Measurements from ENCODE around the gene RNASEH1. TPM values are rescaled to one million over a fixed set of nuclear protein-coding genes. Genes with fewer than 3 reads are reported as not detected.
A peak's percentile ranks its signal among the peaks of the same experiment; 100 is the strongest.

RNASEH1 gene
- total and polyA plus RNA-seq, 7 experiments from 2014 or later: 17.6 to 37.6 (median 23.9) TPM

DNA sequence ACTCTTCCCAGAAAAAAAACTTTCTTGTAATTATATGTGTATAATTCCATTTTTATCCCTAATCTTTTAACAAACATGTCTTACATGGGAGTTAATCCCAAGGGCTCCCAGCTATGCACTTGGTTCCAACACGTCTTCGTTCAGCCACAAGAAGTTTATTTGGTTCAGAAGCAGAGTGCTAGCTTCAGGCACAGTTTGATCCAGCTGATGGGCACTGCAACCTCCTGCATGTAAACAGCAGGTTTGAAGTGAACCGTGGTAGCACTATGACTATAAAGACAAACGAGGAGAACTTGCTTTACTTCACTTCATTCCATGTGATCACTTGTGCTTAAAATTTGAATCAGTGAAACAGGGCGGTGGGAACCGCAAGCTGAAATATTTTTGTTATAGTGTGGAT, 7.0 kb upstream of the RNASEH1 start:
- CTCF ChIA-PET: no interaction called here
- Histone ChIP-seq H3K36me3 (ENCODE audit: control insufficient read depth in 2 of 3, insufficient read depth in 3 of 3, low read length in 3 of 3) (no peaks in the 10 kb centered on the region), H3K27me3 (ENCODE audit: control insufficient read depth in 2 of 2, insufficient read depth in 2 of 2, low read length in 2 of 2) (no peaks in the 10 kb centered on the region), H3K9me3 (ENCODE audit: control insufficient read depth in 2 of 3, low read length in 3 of 3) (no peaks in the 10 kb centered on the region), H3K4me3 (ENCODE audit: low read length) (no peak overlapping the region), H3K27ac (ENCODE audit: low read depth, low read length) (no peak overlapping the region), H3K4me1 (ENCODE audit: control insufficient read depth in 2 of 2, insufficient read depth in 2 of 2, low read length in 2 of 2) (no peaks in the 10 kb centered on the region)
- intact Hi-C loops (cut with micrococcal nuclease): no loop called here
- Mint-ChIP-seq H3K36me3 (peaks cover 0 to 7% (median 0%) of the 10 kb centered on the region in 5 donors), H3K27me3 (no peaks in the 10 kb centered on the region), H3K4me3 (no peak overlapping the region), H3K9me3 (peaks cover 0 to 3% (median 0%) of the 10 kb centered on the region in 11 donors), H3K4me1 (peaks cover 0 to 6% (median 5%) of the 10 kb centered on the region in 7 donors), H3K27ac (no peak overlapping the region)
- ATAC-seq: no peak
- DNase-seq: no peak
- POLR2A ChIA-PET: interaction anchor here (0.7 to 2.9 kb wide), 3 partner anchors 9 to 152 kb away, joined by 3 to 10 read pairs (median 7); partner anchors contain the start of gene RPS7

- peaks cover 4 to 7% of the 10 kb centered on the region in 2 donors for H3K4me1 ChIP-seq (ENCODE audit: control insufficient read depth in 2 of 2, insufficient read depth in 2 of 2, low read length in 2 of 2)
- H3K27me3 ChIP-seq (ENCODE audit: control insufficient read depth in 2 of 2, insufficient read depth in 2 of 2, low read length in 2 of 2): no peaks in the 10 kb centered on the region
- CTCF ChIA-PET: no interaction called here
- Mint-ChIP-seq H3K4me3 (no peak overlapping the region), H3K27ac (peak overlapping the region in 1 of 9 donors; percentile 19), H3K27me3 (no peaks in the 10 kb centered on the region), H3K9me3 (peaks cover 0 to 3% (median 0%) of the 10 kb centered on the region in 11 donors), H3K4me1 (peaks cover 3 to 16% (median 9%) of the 10 kb centered on the region in 7 donors), H3K36me3 (peaks cover 0 to 7% (median 3%) of the 10 kb centered on the region in 5 donors)
- POLR2A ChIA-PET: interaction anchor here (1.0 to 2.9 kb wide), 4 partner anchors 11 to 46 kb away, joined by 4 to 10 read pairs (median 6); partner anchors contain the start of gene RPS7
- DNase-seq (no peak), ATAC-seq (no peak)
- H3K4me3 ChIP-seq (ENCODE audit: low read length): no peak overlapping the region
- H3K9me3 ChIP-seq (ENCODE audit: control insufficient read depth in 2 of 3, low read length in 3 of 3): no peaks in the 10 kb centered on the region
- H3K36me3 ChIP-seq (ENCODE audit: control insufficient read depth in 2 of 3, insufficient read depth in 3 of 3, low read length in 3 of 3): peaks cover 0 to under 1% (median 0%) of the 10 kb centered on the region in 3 experiments
- H3K27ac ChIP-seq (ENCODE audit: low read depth, low read length): no peak overlapping the region
- intact Hi-C loops (cut with micrococcal nuclease): no loop called here
Observed at GRCh38 chr2:3563521-3563976, 5.4 kb upstream of the RNASEH1 start.

DNA sequence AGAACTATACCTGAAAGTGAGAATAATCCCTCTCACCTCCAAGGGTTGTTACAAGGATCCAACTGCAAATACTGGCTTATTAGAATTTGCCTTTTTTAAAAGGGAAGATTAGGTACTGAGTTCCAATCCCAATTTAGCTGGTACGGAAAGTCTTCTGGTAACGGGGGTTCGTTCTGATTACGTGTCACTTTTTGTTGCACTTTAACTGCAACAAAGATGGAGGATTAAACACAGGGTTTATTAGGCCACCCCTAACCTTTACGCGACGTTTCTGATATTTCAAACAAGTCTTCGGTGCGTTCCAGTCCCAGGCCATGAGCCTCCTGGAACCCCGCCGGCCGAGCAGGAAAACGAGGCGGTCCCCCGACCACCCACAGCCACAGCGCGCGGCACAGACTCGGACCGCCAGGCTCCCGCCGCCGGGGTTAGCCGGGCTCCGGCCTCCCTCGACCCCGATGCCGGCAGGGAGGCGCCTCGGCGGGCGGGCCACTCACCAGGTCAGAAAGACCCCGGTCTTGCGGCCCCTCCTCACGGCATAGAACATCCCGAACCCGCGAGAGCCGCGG, 411 bp downstream of the RNASEH1 start:
- peak overlapping the region; percentile 86 to 93 (median 92) for H3K4me3 Mint-ChIP-seq
- Histone ChIP-seq H3K27ac (ENCODE audit: low read depth, low read length) (peak overlapping the region; percentile 98), H3K4me1 (ENCODE audit: control insufficient read depth in 2 of 2, insufficient read depth in 2 of 2, low read length in 2 of 2) (peaks cover 11 to 17% of the 10 kb centered on the region in 2 donors), H3K9me3 (ENCODE audit: control insufficient read depth in 2 of 3, low read length in 3 of 3) (no peaks in the 10 kb centered on the region), H3K27me3 (ENCODE audit: control insufficient read depth in 2 of 2, insufficient read depth in 2 of 2, low read length in 2 of 2) (no peaks in the 10 kb centered on the region), H3K4me3 (ENCODE audit: low read length) (peak overlapping the region; percentile 72), H3K36me3 (ENCODE audit: control insufficient read depth in 2 of 3, insufficient read depth in 3 of 3, low read length in 3 of 3) (peaks cover 0 to 44% (median 7%) of the 10 kb centered on the region in 3 experiments)
- no peaks in the 10 kb centered on the region for H3K9me3 Mint-ChIP-seq
- ChIA-PET CTCF (interaction anchor here (0.8 to 1.0 kb wide), 2 partner anchors 94 to 178 kb away, joined by 3 to 5 read pairs; partner anchors contain the start of gene TRAPPC12), POLR2A (interaction anchor here (0.6 to 5.4 kb wide), 10 partner anchors 12 to 196 kb away, joined by 3 to 55 read pairs (median 5); partner anchors contain the start of genes ADI1, EIPR1, RPS7 and TRAPPC12)
- H3K4me1 Mint-ChIP-seq: peaks cover 7 to 48% (median 35%) of the 10 kb centered on the region in 7 donors
- DNase-seq (no peak), ATAC-seq (peak; percentile 23)
- H3K36me3 Mint-ChIP-seq: peaks cover 0 to 20% (median 8%) of the 10 kb centered on the region in 5 donors
- peak overlapping the region; percentile 90 to 98 (median 96) for H3K27ac Mint-ChIP-seq
- H3K27me3 Mint-ChIP-seq: no peaks in the 10 kb centered on the region
- intact Hi-C loops (cut with micrococcal nuclease): loop anchor here (1.0 to 5.0 kb wide), 8 partner anchors 18 to 945 kb away; partner anchors contain the start of genes ADI1 (in 2 of the 2), EIPR1 (in 2 of the 2) and RPS7 (in 2 of the 2)

GRCh38 chr2:3553946-3554345, 4.2 kb downstream of the RNASEH1 start:
- intact Hi-C loops (cut with micrococcal nuclease): no loop called here

DNA sequence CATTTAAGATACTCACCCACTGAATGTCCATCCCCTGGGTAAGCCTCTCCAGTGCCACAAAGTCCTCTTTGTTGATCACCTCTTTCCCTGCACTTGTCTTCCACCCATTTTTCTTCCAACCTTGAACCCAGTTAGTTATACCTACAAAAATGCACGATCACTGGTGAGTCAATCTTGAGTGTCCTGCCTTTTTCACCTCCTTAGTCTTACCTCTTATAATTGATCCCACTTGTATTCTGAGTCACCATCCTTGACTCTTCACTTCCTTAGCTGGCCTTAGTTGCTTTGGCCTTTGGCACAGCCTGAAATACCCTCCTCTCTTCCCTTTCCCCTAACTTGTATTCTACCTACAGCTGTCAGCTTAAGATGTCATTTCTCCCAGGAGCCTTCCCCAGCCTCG, 10.2 kb downstream of the RNASEH1 start:
- H3K36me3 ChIP-seq (ENCODE audit: control insufficient read depth in 2 of 3, insufficient read depth in 3 of 3, low read length in 3 of 3): peaks cover 25 to 92% (median 46%) of the 10 kb centered on the region in 3 experiments
- no peak overlapping the region for H3K27ac ChIP-seq (ENCODE audit: low read depth, low read length)
- no peak for DNase-seq
- Mint-ChIP-seq H3K4me1 (peaks cover 0 to 25% (median 0%) of the 10 kb centered on the region in 7 donors), H3K4me3 (no peak overlapping the region), H3K27ac (peak overlapping the region in 1 of 9 donors; percentile 16), H3K36me3 (peaks cover 28 to 67% (median 35%) of the 10 kb centered on the region in 5 donors), H3K9me3 (no peaks in the 10 kb centered on the region), H3K27me3 (no peaks in the 10 kb centered on the region)
- no peaks in the 10 kb centered on the region for H3K4me1 ChIP-seq (ENCODE audit: control insufficient read depth in 2 of 2, insufficient read depth in 2 of 2, low read length in 2 of 2)
- ChIA-PET POLR2A (interaction anchor here (1.9 kb wide), 1 partner anchor 11 kb away, joined by 8 read pairs; the partner anchor contains the start of gene RNASEH1), CTCF (interaction anchor here (0.6 kb wide), 1 partner anchor 27 kb away, joined by 3 read pairs; no protein-coding TSS in a partner anchor)
- H3K9me3 ChIP-seq (ENCODE audit: control insufficient read depth in 2 of 3, low read length in 3 of 3): no peaks in the 10 kb centered on the region
- intact Hi-C loops (cut with micrococcal nuclease): no loop called here
- ATAC-seq: no peak
- H3K4me3 ChIP-seq (ENCODE audit: low read length): no peak overlapping the region
- no peaks in the 10 kb centered on the region for H3K27me3 ChIP-seq (ENCODE audit: control insufficient read depth in 2 of 2, insufficient read depth in 2 of 2, low read length in 2 of 2)

More at GRCh38 chr2:3553946-3554345, 4.2 kb downstream of the RNASEH1 start:
- Histone ChIP-seq H3K9me3 (ENCODE audit: control insufficient read depth in 2 of 3, low read length in 3 of 3) (no peaks in the 10 kb centered on the region), H3K4me3 (ENCODE audit: low read length) (no peak overlapping the region), H3K36me3 (ENCODE audit: control insufficient read depth in 2 of 3, insufficient read depth in 3 of 3, low read length in 3 of 3) (peaks cover 4 to 79% (median 17%) of the 10 kb centered on the region in 3 experiments), H3K27me3 (ENCODE audit: control insufficient read depth in 2 of 2, insufficient read depth in 2 of 2, low read length in 2 of 2) (no peaks in the 10 kb centered on the region), H3K27ac (ENCODE audit: low read depth, low read length) (no peak overlapping the region), H3K4me1 (ENCODE audit: control insufficient read depth in 2 of 2, insufficient read depth in 2 of 2, low read length in 2 of 2) (peaks cover 8 to 16% of the 10 kb centered on the region in 2 donors)
- DNase-seq: no peak
- CTCF ChIA-PET: no interaction called here
- H3K9me3 Mint-ChIP-seq: no peaks in the 10 kb centered on the region
- no peak overlapping the region for H3K4me3 Mint-ChIP-seq
- ATAC-seq: no peak
- peak overlapping the region in 1 of 9 donors; percentile 52 for H3K27ac Mint-ChIP-seq
- POLR2A ChIA-PET: interaction anchor here (0.7 to 1.6 kb wide), 3 partner anchors 10 to 35 kb away, joined by 3 to 6 read pairs (median 5); no protein-coding TSS in a partner anchor
- no peaks in the 10 kb centered on the region for H3K27me3 Mint-ChIP-seq
- H3K4me1 Mint-ChIP-seq: peaks cover 7 to 37% (median 30%) of the 10 kb centered on the region in 7 donors
- peaks cover 5 to 38% (median 28%) of the 10 kb centered on the region in 5 donors for H3K36me3 Mint-ChIP-seq

DNA sequence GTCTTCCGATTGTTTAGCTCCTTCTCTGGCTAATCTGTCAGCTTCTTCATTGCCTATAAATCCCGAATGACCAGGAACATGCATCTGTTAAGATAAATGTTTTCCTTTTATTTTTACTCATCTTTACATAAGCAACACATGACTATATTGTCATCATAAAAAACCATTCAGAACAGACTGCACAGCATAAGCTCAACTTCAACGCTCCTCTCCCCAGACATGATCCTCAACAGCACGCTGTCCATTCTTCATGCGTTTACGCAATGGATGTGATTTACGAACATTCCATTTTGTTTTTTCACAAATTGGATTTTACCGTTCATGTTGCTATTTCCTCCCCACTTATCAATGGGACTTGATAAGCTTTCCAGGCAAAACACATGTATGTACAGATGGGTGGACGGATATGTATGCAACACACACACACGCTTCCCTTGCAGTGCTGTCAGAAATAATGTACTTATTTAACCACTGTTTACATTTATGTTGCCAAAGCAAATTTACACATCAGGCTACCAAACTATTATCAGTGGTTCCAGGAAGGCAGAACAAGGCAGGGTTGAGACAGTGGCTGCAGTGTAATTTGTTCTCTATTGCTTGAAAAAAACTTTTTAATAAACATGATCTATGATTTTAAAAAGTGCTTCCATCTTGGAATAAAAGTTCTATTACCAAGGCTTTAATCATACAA, 12.2 kb downstream of the RNASEH1 start:
- CTCF ChIA-PET: no interaction called here
- intact Hi-C loops (cut with micrococcal nuclease): no loop called here
- Mint-ChIP-seq H3K27me3 (no peaks in the 10 kb centered on the region), H3K4me3 (no peak overlapping the region), H3K4me1 (peaks cover 0 to 23% (median 2%) of the 10 kb centered on the region in 7 donors), H3K27ac (peak overlapping the region in 1 of 9 donors; percentile 60), H3K36me3 (peaks cover 26 to 75% (median 41%) of the 10 kb centered on the region in 5 donors), H3K9me3 (no peaks in the 10 kb centered on the region)
- no peak for ATAC-seq
- H3K9me3 ChIP-seq (ENCODE audit: control insufficient read depth in 2 of 3, low read length in 3 of 3): no peaks in the 10 kb centered on the region
- POLR2A ChIA-PET: interaction anchor here (1.1 kb wide), 1 partner anchor 21 kb away, joined by 3 read pairs; no protein-coding TSS in a partner anchor
- DNase-seq: no peak
- H3K27me3 ChIP-seq (ENCODE audit: control insufficient read depth in 2 of 2, insufficient read depth in 2 of 2, low read length in 2 of 2): no peaks in the 10 kb centered on the region
- H3K27ac ChIP-seq (ENCODE audit: low read depth, low read length): no peak overlapping the region
- H3K4me3 ChIP-seq (ENCODE audit: low read length): no peak overlapping the region
- H3K36me3 ChIP-seq (ENCODE audit: control insufficient read depth in 2 of 3, insufficient read depth in 3 of 3, low read length in 3 of 3): peaks cover 33 to 92% (median 46%) of the 10 kb centered on the region in 3 experiments
- H3K4me1 ChIP-seq (ENCODE audit: control insufficient read depth in 2 of 2, insufficient read depth in 2 of 2, low read length in 2 of 2): no peaks in the 10 kb centered on the region
